GM23338 (cell line): ENCODE data around the gene CTU1. TPM values are rescaled to one million over a fixed set of nuclear protein-coding genes. Genes with fewer than 3 reads are reported as not detected.

Source experiments
- ATAC-seq: fragments of 200-7000 bp; cut with Tn5 transposase; 3 replicates; pipeline ENCODE4 v1.9.1; 2020
- DNase-seq: peaks from one replicate; pipeline ENCODE4 v3.0.0-alpha.2; 2015; ENCODE audit warnings: low spot score
- H2AFZ ChIP-seq: fragments of 200-600 bp; sonication (generic); 2 replicates; pipeline ENCODE4 v1.8.0; 2016; ENCODE audit warnings: antibody characterized with exemption, mild to moderate bottlenecking, moderate library complexity
- H3F3A ChIP-seq: fragments of 200-600 bp; sonication (generic); replicated peaks from 2 replicates; pipeline ENCODE4 v1.8.0; 2017; ENCODE audit warnings: antibody characterized with exemption, mixed run types, low read depth
- H3K27ac ChIP-seq: fragments of 200-600 bp; sonication (generic); 2 replicates; pipeline ENCODE4 v1.6.1; 2016; ENCODE audit warnings: low read depth
- H3K27me3 ChIP-seq: fragments of 200-600 bp; sonication (generic); 2 replicates; pipeline ENCODE4 v1.8.0; 2016; ENCODE audit warnings: mild to moderate bottlenecking, mixed run types, moderate library complexity; ENCODE audit not compliant: insufficient read depth
- H3K36me3 ChIP-seq: fragments of 200-600 bp; sonication (generic); 2 replicates; pipeline ENCODE4 v1.8.0; 2016; ENCODE audit warnings: mild to moderate bottlenecking; ENCODE audit not compliant: insufficient read depth
- H3K4me1 ChIP-seq: fragments of 200-600 bp; sonication (generic); 2 replicates; pipeline ENCODE4 v1.8.0; 2016; ENCODE audit warnings: mild to moderate bottlenecking, moderate library complexity; ENCODE audit not compliant: insufficient read depth
- H3K4me2 ChIP-seq: fragments of 200-600 bp; sonication (generic); 2 replicates; pipeline ENCODE4 v1.7.1; 2017; ENCODE audit warnings: mixed run types
- H3K4me3 ChIP-seq: fragments of 200-600 bp; sonication (generic); 2 replicates; pipeline ENCODE4 v1.6.1; 2016; ENCODE audit warnings: mixed run types
- H3K79me2 ChIP-seq: fragments of 200-600 bp; sonication (generic); replicated peaks from 2 replicates; pipeline ENCODE4 v1.8.0; 2017; ENCODE audit warnings: mild to moderate bottlenecking; ENCODE audit not compliant: insufficient read depth
- H3K9me2 ChIP-seq: fragments of 200-600 bp; sonication (generic); 2 replicates; pipeline ENCODE4 v1.8.0; 2017; ENCODE audit not compliant: insufficient read depth
- H4K20me1 ChIP-seq: fragments of 200-600 bp; sonication (generic); replicated peaks from 2 replicates; pipeline ENCODE4 v1.8.0; 2017; ENCODE audit warnings: mild to moderate bottlenecking; ENCODE audit not compliant: insufficient read depth
- H3K27ac Mint-ChIP-seq: 2 replicates; pipeline ENCODE4 v1.8.0; 2020; ENCODE audit warnings: inconsistent platforms, mild to moderate bottlenecking, moderate library complexity, mixed read lengths
- H3K27me3 Mint-ChIP-seq: 3 replicates; pipeline ENCODE4 v1.8.0; 2022; ENCODE audit warnings: low read depth, mild to moderate bottlenecking, moderate library complexity, mixed read lengths, inconsistent platforms; ENCODE audit not compliant: insufficient read depth, poor library complexity
- H3K36me3 Mint-ChIP-seq: 3 replicates; pipeline ENCODE4 v1.8.0; 2021; ENCODE audit warnings: low read depth, mild to moderate bottlenecking, inconsistent platforms, moderate library complexity, mixed read lengths
- H3K4me1 Mint-ChIP-seq: 3 replicates; pipeline ENCODE4 v1.8.0; 2020; ENCODE audit warnings: mild to moderate bottlenecking, inconsistent platforms, mixed read lengths
- H3K4me3 Mint-ChIP-seq: 3 replicates; pipeline ENCODE4 v1.8.0; 2021; ENCODE audit warnings: moderate library complexity, mild to moderate bottlenecking, inconsistent platforms, mixed read lengths
- H3K9me3 Mint-ChIP-seq: 3 replicates; pipeline ENCODE4 v1.8.0; 2020; ENCODE audit warnings: moderate library complexity, mild to moderate bottlenecking, inconsistent platforms, mixed read lengths
- CREB1 ChIP-seq: fragments of 250-450 bp; sonication (Bioruptor Pico); IDR thresholded peaks from 2 replicates; pipeline ENCODE4 v1.5.0; 2020; ENCODE audit warnings: low read depth, mild to moderate bottlenecking, moderate library complexity
- EZH2 ChIP-seq: fragments of 200-600 bp; sonication (generic); IDR thresholded peaks from one replicate; pipeline ENCODE4 v1.8.0; 2017; ENCODE audit warnings: antibody characterized with exemption, mild to moderate bottlenecking, low read depth; ENCODE audit not compliant: unreplicated experiment
- EZH2phosphoT487 ChIP-seq: fragments of 200-600 bp; sonication (generic); IDR thresholded peaks from one replicate; pipeline ENCODE4 v1.8.1; 2018; ENCODE audit warnings: antibody characterized with exemption; ENCODE audit not compliant: unreplicated experiment
- JUNB ChIP-seq: IDR thresholded peaks from one replicate; pipeline ENCODE4 v1.6.1; 2016; ENCODE audit warnings: antibody characterized with exemption; ENCODE audit not compliant: unreplicated experiment
- NANOG ChIP-seq: IDR thresholded peaks from 2 replicates; pipeline ENCODE4 v1.6.1; 2016; ENCODE audit warnings: antibody characterized with exemption, borderline replicate concordance
- POLR2AphosphoS5 ChIP-seq: IDR thresholded peaks from 2 replicates; pipeline ENCODE4 v1.6.1; 2016; ENCODE audit warnings: antibody characterized with exemption, low read depth
- REST ChIP-seq: IDR thresholded peaks from one replicate; pipeline ENCODE4 v1.6.1; 2018; ENCODE audit warnings: antibody characterized with exemption; ENCODE audit not compliant: unreplicated experiment
- STAT1 ChIP-seq: IDR thresholded peaks from one replicate; pipeline ENCODE4 v1.6.1; 2016; ENCODE audit warnings: antibody characterized with exemption; ENCODE audit not compliant: unreplicated experiment
- ZNF114 ChIP-seq: fragments of 250-450 bp; sonication (Bioruptor Pico); IDR thresholded peaks from 2 replicates; pipeline ENCODE4 v1.5.0; 2020; ENCODE audit warnings: mild to moderate bottlenecking, moderate library complexity
- ZNF331 ChIP-seq: fragments of 250-450 bp; sonication (Bioruptor Pico); IDR thresholded peaks from 2 replicates; pipeline ENCODE4 v1.5.0; 2020; ENCODE audit warnings: low read depth, mild to moderate bottlenecking, moderate library complexity
- ZNF462 ChIP-seq: fragments of 250-450 bp; sonication (Bioruptor Pico); IDR thresholded peaks from 2 replicates; pipeline ENCODE4 v1.5.0; 2020; ENCODE audit warnings: mild to moderate bottlenecking, moderate library complexity
- polyA plus RNA-seq: library from polyadenylated mRNA; unstranded; fragments of >200 nt; fragmentation: Nextera tagmentation; extraction: Ambion mirVana; gene quantifications from 2 replicates; pipeline ENCODE4 v1.2.1, GENCODE V29; 2016
- total RNA-seq: library from RNA; depleted of rRNA; stranded (reverse); fragments of >200 nt; shearing (Covaris generic); gene quantifications from 2 replicates; pipeline ENCODE4 v1.2.3, GENCODE V29; 2014
- TF ChIP-seq, protein P1 (sequence below): IDR thresholded peaks from 2 replicates; pipeline ENCODE4 v1.6.1; 2016; ENCODE audit warnings: antibody characterized with exemption
- TF ChIP-seq, protein P2 (sequence below), 2 experiments: fragments of 200-600 bp in 1 of 2; sonication (generic) in 1 of 2; conservative IDR thresholded peaks; 2 replicates each; pipeline versions ENCODE4 v1.5.1 to v1.6.1; 2016 to 2017; ENCODE audit warnings: antibody characterized with exemption in 2 of 2, low read depth in 2 of 2, mild to moderate bottlenecking in 2 of 2, moderate library complexity in 1 of 2

Gene CTU1
- total and polyA plus RNA-seq, 2 experiments from 2014 or later, result 3.7 to 18.8 TPM

DNA sequence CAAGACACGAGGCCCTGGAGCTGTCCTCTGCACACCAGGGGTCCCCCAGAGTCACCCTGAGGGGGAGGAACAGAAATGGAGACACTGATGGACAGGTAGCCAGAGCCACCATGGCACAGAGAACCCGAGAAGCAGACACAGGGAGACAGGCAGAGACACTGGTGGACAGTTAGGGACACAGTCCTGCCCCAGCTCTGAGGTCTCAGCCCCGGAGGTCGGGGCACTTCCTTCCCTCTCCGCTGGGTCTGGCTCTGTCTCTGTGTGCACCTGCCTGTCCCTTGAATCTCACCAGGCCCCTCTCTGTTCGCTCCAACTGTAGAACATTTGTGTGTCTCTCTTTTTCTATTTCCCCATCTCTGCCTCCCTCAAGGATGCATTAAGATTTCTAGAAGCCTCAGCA, 30.1 kb downstream of the CTU1 start:
- H3K27me3 Mint-ChIP-seq, result peaks cover 15% of the 10 kb centered on the region
- Histone ChIP-seq H3K4me2 (no peak overlapping the region), H3K36me3 (no peaks in the 10 kb centered on the region), H2AFZ (no peak overlapping the region), H3F3A (no peaks in the 10 kb centered on the region), H3K4me1 (peaks cover 6% of the 10 kb centered on the region; the same call in 1 of the 2 replicates), H3K27ac (no peak overlapping the region), H3K27me3 (no peaks in the 10 kb centered on the region), H4K20me1 (no peaks in the 10 kb centered on the region), H3K9me2 (no peaks in the 10 kb centered on the region), H3K79me2 (no peaks in the 10 kb centered on the region), H3K4me3 (no peak overlapping the region)
- H3K27ac Mint-ChIP-seq, result no peak overlapping the region
- no peak overlapping the region for H3K4me3 Mint-ChIP-seq
- H3K9me3 Mint-ChIP-seq, result peaks cover 13% of the 10 kb centered on the region; the same call in 2 of the 3 replicates
- H3K4me1 Mint-ChIP-seq, result peaks cover 15% of the 10 kb centered on the region
- no peak for DNase-seq
- no peaks in the 10 kb centered on the region for H3K36me3 Mint-ChIP-seq
- ATAC-seq, result no peak; the same call in 2 of the 3 replicates
- TF ChIP-seq EZH2 (no peak), REST (no peak), ZNF462 (CRISPR knock-in tag) (no peak), ZNF331 (CRISPR knock-in tag) (no peak), NANOG (no peak), CREB1 (no peak), STAT1 (no peak), POLR2AphosphoS5 (no peak), JUNB (no peak), ZNF114 (CRISPR knock-in tag) (no peak), EZH2phosphoT487 (no peak)
- TF ChIP-seq, protein P1, sequence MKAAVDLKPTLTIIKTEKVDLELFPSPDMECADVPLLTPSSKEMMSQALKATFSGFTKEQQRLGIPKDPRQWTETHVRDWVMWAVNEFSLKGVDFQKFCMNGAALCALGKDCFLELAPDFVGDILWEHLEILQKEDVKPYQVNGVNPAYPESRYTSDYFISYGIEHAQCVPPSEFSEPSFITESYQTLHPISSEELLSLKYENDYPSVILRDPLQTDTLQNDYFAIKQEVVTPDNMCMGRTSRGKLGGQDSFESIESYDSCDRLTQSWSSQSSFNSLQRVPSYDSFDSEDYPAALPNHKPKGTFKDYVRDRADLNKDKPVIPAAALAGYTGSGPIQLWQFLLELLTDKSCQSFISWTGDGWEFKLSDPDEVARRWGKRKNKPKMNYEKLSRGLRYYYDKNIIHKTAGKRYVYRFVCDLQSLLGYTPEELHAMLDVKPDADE, result no peak
- TF ChIP-seq, protein P2, sequence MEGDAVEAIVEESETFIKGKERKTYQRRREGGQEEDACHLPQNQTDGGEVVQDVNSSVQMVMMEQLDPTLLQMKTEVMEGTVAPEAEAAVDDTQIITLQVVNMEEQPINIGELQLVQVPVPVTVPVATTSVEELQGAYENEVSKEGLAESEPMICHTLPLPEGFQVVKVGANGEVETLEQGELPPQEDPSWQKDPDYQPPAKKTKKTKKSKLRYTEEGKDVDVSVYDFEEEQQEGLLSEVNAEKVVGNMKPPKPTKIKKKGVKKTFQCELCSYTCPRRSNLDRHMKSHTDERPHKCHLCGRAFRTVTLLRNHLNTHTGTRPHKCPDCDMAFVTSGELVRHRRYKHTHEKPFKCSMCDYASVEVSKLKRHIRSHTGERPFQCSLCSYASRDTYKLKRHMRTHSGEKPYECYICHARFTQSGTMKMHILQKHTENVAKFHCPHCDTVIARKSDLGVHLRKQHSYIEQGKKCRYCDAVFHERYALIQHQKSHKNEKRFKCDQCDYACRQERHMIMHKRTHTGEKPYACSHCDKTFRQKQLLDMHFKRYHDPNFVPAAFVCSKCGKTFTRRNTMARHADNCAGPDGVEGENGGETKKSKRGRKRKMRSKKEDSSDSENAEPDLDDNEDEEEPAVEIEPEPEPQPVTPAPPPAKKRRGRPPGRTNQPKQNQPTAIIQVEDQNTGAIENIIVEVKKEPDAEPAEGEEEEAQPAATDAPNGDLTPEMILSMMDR (conservative IDR thresholded peaks at IDR 0.05; ENCODE audit: low read depth in 2 of 2), result no peak
